Smooth muscle cell (in vitro differentiated cells): ENCODE results near the gene LRRC8D. TPM values are rescaled to one million over a fixed set of nuclear protein-coding genes. Genes with fewer than 3 reads are reported as not detected.

Source experiments
- DNase-seq: peaks from one replicate; lab custom pipeline; 2025; ENCODE audit not compliant: unreplicated experiment; lab: John Stamatoyannopoulos, UW
- H2AFZ ChIP-seq: fragments of 200-600 bp; sonication (generic); 2 replicates; pipeline ENCODE4 v1.6.0; 2016; ENCODE audit warnings: antibody characterized with exemption, low read depth, mild to moderate bottlenecking
- H3F3A ChIP-seq: fragments of 200-600 bp; sonication (generic); 2 replicates; pipeline ENCODE4 v1.6.0; 2017; ENCODE audit warnings: antibody characterized with exemption, low read depth
- H3K27ac ChIP-seq: fragments of 200-600 bp; sonication (generic); 2 replicates; pipeline ENCODE4 v1.5.1; 2016; ENCODE audit warnings: low read depth, mild to moderate bottlenecking
- H3K27me3 ChIP-seq: fragments of 200-600 bp; sonication (generic); 2 replicates; pipeline ENCODE4 v1.6.1; 2016; ENCODE audit warnings: low read depth, mild to moderate bottlenecking
- H3K36me3 ChIP-seq: fragments of 200-600 bp; sonication (generic); 2 replicates; pipeline ENCODE4 v1.5.1; 2016; ENCODE audit warnings: low read depth
- H3K4me1 ChIP-seq: fragments of 200-600 bp; sonication (generic); 2 replicates; pipeline ENCODE4 v1.5.1; 2016; ENCODE audit warnings: low read depth
- H3K4me2 ChIP-seq: fragments of 200-600 bp; sonication (generic); 2 replicates; pipeline ENCODE4 v1.6.0; 2016; ENCODE audit warnings: mild to moderate bottlenecking
- H3K4me3 ChIP-seq: fragments of 200-600 bp; sonication (generic); 2 replicates; pipeline ENCODE4 v1.5.1; 2016; ENCODE audit warnings: mild to moderate bottlenecking
- H3K79me2 ChIP-seq: fragments of 200-600 bp; sonication (generic); 2 replicates; pipeline ENCODE4 v1.6.0; 2016; ENCODE audit warnings: low read depth, mild to moderate bottlenecking
- H3K9ac ChIP-seq: fragments of 200-600 bp; sonication (generic); 2 replicates; pipeline ENCODE4 v1.6.0; 2016; ENCODE audit warnings: low read depth
- H3K9me3 ChIP-seq: fragments of 200-600 bp; sonication (generic); replicated peaks from 2 replicates; pipeline ENCODE4 v1.5.1; 2016; ENCODE audit warnings: low read depth
- H4K20me1 ChIP-seq: fragments of 200-600 bp; sonication (generic); 2 replicates; pipeline ENCODE4 v1.6.0; 2016; ENCODE audit warnings: low read depth
- WGBS: methylation state at CpG from one replicate; pipeline ENCODE4 v1.1.7; 2016; ENCODE audit warnings: low lambda C conversion rate; 5-methylcytosine and 5-hydroxymethylcytosine counted together
- polyA plus RNA-seq: library from polyadenylated mRNA; unstranded; fragments of >200 nt; fragmentation: Nextera tagmentation; extraction: Ambion mirVana; gene quantifications from 2 replicates; pipeline ENCODE4 v1.2.1, GENCODE V29; 2016
- total RNA-seq: library from RNA; depleted of rRNA; stranded (reverse); fragments of >200 nt; gene quantifications from 2 replicates; pipeline ENCODE4 v1.2.3, GENCODE V29; 2014
- TF ChIP-seq, protein P1 (sequence below): fragments of 200-600 bp; sonication (generic); IDR thresholded peaks from 2 replicates; pipeline ENCODE4 v1.5.1; 2017; ENCODE audit warnings: borderline replicate concordance, mild to moderate bottlenecking, antibody characterized with exemption; ENCODE audit not compliant: insufficient read depth, poor library complexity, severe bottlenecking

The LRRC8D gene
- total and polyA plus RNA-seq, 2 experiments from 2014 or later, result 5.2 to 25.1 TPM

DNA sequence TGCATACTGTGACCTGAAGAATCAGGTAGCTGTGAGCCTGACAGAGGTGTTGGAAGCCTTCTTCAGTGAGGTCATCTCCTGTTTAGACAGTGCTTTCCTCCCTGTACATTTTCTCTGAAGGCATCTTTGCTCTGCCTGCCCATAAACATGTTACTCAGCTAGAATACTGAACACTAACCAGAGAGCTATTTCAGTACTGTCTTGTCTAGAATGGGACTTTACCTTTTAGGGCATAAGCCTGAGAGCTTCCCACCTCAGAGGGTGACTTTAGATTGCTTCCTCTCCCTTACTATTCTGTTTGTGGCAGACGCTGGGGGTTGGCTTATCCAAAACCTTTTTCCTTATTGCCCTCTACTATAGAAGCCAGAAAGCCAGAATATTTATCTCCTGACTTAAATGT, 150.8 kb downstream of the LRRC8D start:
- no peaks in the 10 kb centered on the region for H3K4me1 ChIP-seq
- H4K20me1 ChIP-seq, result no peaks in the 10 kb centered on the region
- no peaks in the 10 kb centered on the region for H3F3A ChIP-seq
- H3K79me2 ChIP-seq, result no peaks in the 10 kb centered on the region
- peak overlapping the region; percentile 47 for H2AFZ ChIP-seq
- H3K9ac ChIP-seq, result no peak overlapping the region
- TF ChIP-seq, protein P1, sequence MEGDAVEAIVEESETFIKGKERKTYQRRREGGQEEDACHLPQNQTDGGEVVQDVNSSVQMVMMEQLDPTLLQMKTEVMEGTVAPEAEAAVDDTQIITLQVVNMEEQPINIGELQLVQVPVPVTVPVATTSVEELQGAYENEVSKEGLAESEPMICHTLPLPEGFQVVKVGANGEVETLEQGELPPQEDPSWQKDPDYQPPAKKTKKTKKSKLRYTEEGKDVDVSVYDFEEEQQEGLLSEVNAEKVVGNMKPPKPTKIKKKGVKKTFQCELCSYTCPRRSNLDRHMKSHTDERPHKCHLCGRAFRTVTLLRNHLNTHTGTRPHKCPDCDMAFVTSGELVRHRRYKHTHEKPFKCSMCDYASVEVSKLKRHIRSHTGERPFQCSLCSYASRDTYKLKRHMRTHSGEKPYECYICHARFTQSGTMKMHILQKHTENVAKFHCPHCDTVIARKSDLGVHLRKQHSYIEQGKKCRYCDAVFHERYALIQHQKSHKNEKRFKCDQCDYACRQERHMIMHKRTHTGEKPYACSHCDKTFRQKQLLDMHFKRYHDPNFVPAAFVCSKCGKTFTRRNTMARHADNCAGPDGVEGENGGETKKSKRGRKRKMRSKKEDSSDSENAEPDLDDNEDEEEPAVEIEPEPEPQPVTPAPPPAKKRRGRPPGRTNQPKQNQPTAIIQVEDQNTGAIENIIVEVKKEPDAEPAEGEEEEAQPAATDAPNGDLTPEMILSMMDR, result no peak
- H3K4me3 ChIP-seq, result no peak overlapping the region
- H3K27ac ChIP-seq, result peak overlapping the region; percentile 54
- DNase-seq, result no peak
- no peak overlapping the region for H3K4me2 ChIP-seq
- 46% methylated on average over 1 of the region's 1 CpG for WGBS
- H3K9me3 ChIP-seq, result no peaks in the 10 kb centered on the region
- H3K36me3 ChIP-seq, result no peaks in the 10 kb centered on the region
- H3K27me3 ChIP-seq, result no peaks in the 10 kb centered on the region

DNA sequence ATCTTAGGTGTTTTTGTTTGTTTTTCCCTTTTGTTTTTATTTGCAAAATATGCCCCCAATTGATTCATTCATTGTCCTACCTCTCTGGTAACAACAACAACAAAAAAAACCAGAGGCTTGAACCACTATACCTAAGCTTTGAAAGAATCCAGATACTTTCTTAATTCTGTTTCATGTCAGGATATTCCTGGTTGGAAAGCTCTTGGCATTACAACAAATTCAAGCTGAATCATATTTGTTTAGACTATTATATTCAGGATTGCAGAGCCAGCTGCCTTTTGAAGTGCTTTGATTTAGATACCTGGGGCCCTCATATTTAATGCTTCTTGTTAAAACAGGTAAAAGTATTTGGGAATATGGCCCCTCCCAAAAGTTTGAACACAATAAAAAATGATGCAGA, 151.2 kb downstream of the LRRC8D start:
- Histone ChIP-seq H3K9me3 (no peaks in the 10 kb centered on the region), H3K4me2 (no peak overlapping the region), H3K9ac (no peak overlapping the region), H4K20me1 (no peaks in the 10 kb centered on the region), H3K4me1 (no peaks in the 10 kb centered on the region), H3K36me3 (no peaks in the 10 kb centered on the region), H3K4me3 (no peak overlapping the region), H3K27ac (peak overlapping the region; percentile 54), H3K27me3 (no peaks in the 10 kb centered on the region), H3K79me2 (no peaks in the 10 kb centered on the region), H2AFZ (peak overlapping the region; percentile 47), H3F3A (no peaks in the 10 kb centered on the region)
- TF ChIP-seq, protein P1, result no peak
- DNase-seq, result no peak

DNA sequence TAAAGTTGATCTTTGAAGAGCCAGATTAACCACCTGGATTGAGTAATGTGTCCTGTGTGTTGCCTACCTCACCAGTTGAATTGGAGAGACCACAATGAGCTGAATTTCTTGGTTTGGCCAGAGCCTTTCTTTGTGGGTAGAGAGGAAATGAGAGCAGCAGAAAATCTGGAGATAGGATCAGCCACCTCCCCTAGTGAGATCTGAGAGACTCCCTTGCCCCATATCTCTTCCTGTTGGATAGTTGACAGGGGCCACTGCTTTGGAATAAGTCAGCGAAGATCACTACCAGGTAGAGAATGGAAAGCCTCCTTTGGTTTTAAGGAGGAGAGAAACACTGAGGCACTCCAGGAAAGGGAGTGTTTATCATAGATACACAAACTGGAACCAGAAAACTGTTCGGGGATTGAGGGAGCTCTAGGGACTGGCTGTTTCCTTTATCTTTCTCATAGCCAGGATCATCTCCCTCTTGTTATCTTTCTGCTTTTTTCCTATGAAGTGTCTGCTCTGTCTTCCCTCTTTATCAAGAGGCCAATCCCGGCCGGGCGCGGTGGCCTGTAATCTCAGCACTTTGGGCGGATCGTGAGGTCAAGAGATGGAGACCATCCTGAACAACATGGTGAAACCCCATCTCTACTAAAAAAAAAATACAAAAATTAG, 152.8 kb downstream of the LRRC8D start:
- H2AFZ ChIP-seq, result no peak overlapping the region
- H3K4me2 ChIP-seq, result no peak overlapping the region
- no peaks in the 10 kb centered on the region for H3K36me3 ChIP-seq
- no peaks in the 10 kb centered on the region for H3K4me1 ChIP-seq
- TF ChIP-seq, protein P1, result no peak
- H3K79me2 ChIP-seq, result no peaks in the 10 kb centered on the region
- no peak for DNase-seq
- no peak overlapping the region for H3K27ac ChIP-seq
- no peaks in the 10 kb centered on the region for H3F3A ChIP-seq
- H3K27me3 ChIP-seq, result no peaks in the 10 kb centered on the region
- H3K9me3 ChIP-seq, result no peaks in the 10 kb centered on the region
- WGBS, result 49% methylated on average over 8 of the region's 8 CpGs
- H3K9ac ChIP-seq, result no peak overlapping the region
- no peaks in the 10 kb centered on the region for H4K20me1 ChIP-seq
- no peak overlapping the region for H3K4me3 ChIP-seq

DNA sequence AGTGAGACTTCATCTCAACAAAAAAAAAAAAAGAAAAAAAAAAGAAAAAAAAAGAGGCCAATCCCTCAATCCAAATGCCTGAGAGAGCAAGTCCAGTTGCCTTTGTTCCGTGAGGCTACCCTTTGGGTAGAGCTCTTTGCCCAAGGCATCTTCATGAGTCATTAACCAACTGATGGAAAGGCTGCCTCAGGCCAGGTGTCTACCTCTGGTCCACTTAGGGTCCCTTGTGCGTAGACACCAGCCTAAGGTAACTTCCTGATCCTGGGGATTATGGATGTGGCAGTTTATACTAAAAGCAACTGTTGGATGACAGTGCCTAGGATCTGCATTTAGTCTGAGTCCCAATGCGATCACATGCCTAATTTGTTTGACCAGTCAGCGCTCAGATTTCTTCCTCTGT, 153.4 kb downstream of the LRRC8D start:
- no peaks in the 10 kb centered on the region for H3K36me3 ChIP-seq
- no peak overlapping the region for H2AFZ ChIP-seq
- no peak overlapping the region for H3K4me2 ChIP-seq
- no peaks in the 10 kb centered on the region for H3K27me3 ChIP-seq
- H3F3A ChIP-seq, result no peaks in the 10 kb centered on the region
- no peaks in the 10 kb centered on the region for H4K20me1 ChIP-seq
- TF ChIP-seq, protein P1, result no peak
- no peaks in the 10 kb centered on the region for H3K79me2 ChIP-seq
- no peaks in the 10 kb centered on the region for H3K9me3 ChIP-seq
- H3K4me1 ChIP-seq, result no peaks in the 10 kb centered on the region
- DNase-seq, result no peak
- no peak overlapping the region for H3K4me3 ChIP-seq
- 85% methylated on average over 4 of the region's 4 CpGs for WGBS
- H3K9ac ChIP-seq, result no peak overlapping the region
- H3K27ac ChIP-seq, result no peak overlapping the region
